CD4-positive, alpha-beta T cell (primary cell): ENCODE measurements around the gene DSP. TPM values are rescaled to one million over a fixed set of nuclear protein-coding genes. Genes with fewer than 3 reads are reported as not detected.

Experiments used
- ATAC-seq: fragments of 200-7000 bp; cut with Tn5 transposase; one replicate; pipeline ENCODE4 v1.10.0; 2022; ENCODE audit warnings: mild to moderate bottlenecking; ENCODE audit not compliant: poor library complexity
- CTCF ChIA-PET: fragments of 350-600 bp; sonication (Branson Sonifier 250); formaldehyde crosslinking; loops from one replicate; lab custom pipeline; 2021; ENCODE audit warnings: antibody characterized with exemption, inconsistent platforms; lab: Charles Lee
- POLR2A ChIA-PET: fragments of 350-600 bp; sonication (Branson Sonifier 250); formaldehyde crosslinking; loops from one replicate; lab custom pipeline; 2021; ENCODE audit warnings: antibody characterized with exemption, inconsistent platforms; lab: Charles Lee
- DNase-seq, 14 experiments: peaks; one replicate each; pipeline ENCODE4 v3.0.0-alpha.2; 2013 to 2020; ENCODE audit warnings: mixed read lengths in 2 of 14
- H3K27ac ChIP-seq, 2 donors: one replicate each; pipeline versions ENCODE4 v1.5.1 to v1.7.0; 2013; ENCODE audit warnings: low read length in 2 of 2, low read depth in 1 of 2, mild to moderate bottlenecking in 1 of 2
- H3K27me3 ChIP-seq, 2 experiments: 1 replicate in 1 of 2; 2 replicates in 1 of 2; pipeline versions ENCODE4 v1.6.1 to v1.7.0; 2013; ENCODE audit warnings: low read length in 2 of 2, control low read depth in 1 of 2, mild to moderate bottlenecking in 1 of 2, moderate library complexity in 1 of 2; ENCODE audit not compliant: insufficient read depth in 2 of 2, control insufficient read depth in 1 of 2
- H3K36me3 ChIP-seq: one replicate; pipeline ENCODE4 v1.6.1; 2013; ENCODE audit warnings: low read length, control low read depth; ENCODE audit not compliant: insufficient read depth
- H3K4me1 ChIP-seq: one replicate; pipeline ENCODE4 v1.6.1; 2013; ENCODE audit warnings: low read length, control low read depth; ENCODE audit not compliant: insufficient read depth
- H3K4me3 ChIP-seq: one replicate; pipeline ENCODE4 v1.5.1; 2013; ENCODE audit warnings: mild to moderate bottlenecking, low read length, moderate library complexity
- H3K9me3 ChIP-seq, 2 experiments: 1 replicate in 1 of 2; 2 replicates in 1 of 2; pipeline versions ENCODE4 v1.6.1 to v1.7.0; 2013; ENCODE audit warnings: low read length in 2 of 2, mild to moderate bottlenecking in 2 of 2, control low read depth in 1 of 2, moderate library complexity in 1 of 2; ENCODE audit not compliant: control insufficient read depth in 1 of 2, insufficient read depth in 1 of 2
- H3K27ac Mint-ChIP-seq: one replicate; pipeline ENCODE4 v1.8.0; 2020; ENCODE audit warnings: mixed read lengths
- H3K27me3 Mint-ChIP-seq: one replicate; pipeline ENCODE4 v1.8.0; 2021; ENCODE audit warnings: mixed read lengths
- H3K36me3 Mint-ChIP-seq: one replicate; pipeline ENCODE4 v1.8.0; 2021; ENCODE audit warnings: low read depth, mixed read lengths
- H3K4me1 Mint-ChIP-seq: one replicate; pipeline ENCODE4 v1.8.0; 2021; ENCODE audit warnings: low read depth, mixed read lengths
- H3K4me3 Mint-ChIP-seq: one replicate; pipeline ENCODE4 v1.8.0; 2020; ENCODE audit warnings: mild to moderate bottlenecking, mixed read lengths
- H3K9me3 Mint-ChIP-seq: one replicate; pipeline ENCODE4 v1.8.0; 2020; ENCODE audit warnings: mixed read lengths
- CTCF ChIP-seq: fragments of 200-600 bp; IDR thresholded peaks from one replicate; pipeline ENCODE4 v1.8.0; 2022; ENCODE audit warnings: antibody characterized with exemption, mild to moderate bottlenecking
- intact Hi-C, 2 experiments: fragments of 100-400 bp; cut with DNase I in 1 of 2; cut with micrococcal nuclease in 1 of 2; formaldehyde crosslinking; loops; one replicate each; pipeline versions ENCODE4 v1.15.1 to v1.9.0; 2023 to 2025; cut with DNase I, micrococcal nuclease
- total RNA-seq, 174 experiments: library from RNA in 2 of 174; stranded (reverse) in 2 of 174; gene quantifications; one replicate each; pipeline ENCODE4 v1.2.3 and lab custom pipeline; 2021 to 2026

Gene DSP
- total RNA-seq, 2 experiments from 2014 or later: 0.14 TPM; not detected in 1

- CTCF ChIA-PET: no interaction called here
- no peak overlapping the region for H3K27ac Mint-ChIP-seq
- no peaks in the 10 kb centered on the region for H3K9me3 Mint-ChIP-seq
- peaks cover 15% of the 10 kb centered on the region for H3K4me1 Mint-ChIP-seq
- H3K36me3 Mint-ChIP-seq: no peaks in the 10 kb centered on the region
- no peak overlapping the region for H3K4me3 Mint-ChIP-seq
- H3K27ac ChIP-seq: no peak overlapping the region
- H3K27me3 ChIP-seq: peaks cover 43 to 78% of the 10 kb centered on the region in 2 experiments
- peaks cover 18% of the 10 kb centered on the region for H3K4me1 ChIP-seq
- intact Hi-C loops: no loop called here
- H3K4me3 ChIP-seq: no peak overlapping the region
- no peak for ATAC-seq
- peaks cover 66% of the 10 kb centered on the region for H3K27me3 Mint-ChIP-seq
- TF ChIP-seq CTCF: no peak
- peaks cover 0 to 9% of the 10 kb centered on the region in 2 experiments for H3K9me3 ChIP-seq
- POLR2A ChIA-PET: interaction anchor here (1.2 kb wide), 1 partner anchor 13 kb away, joined by 3 read pairs; no protein-coding TSS in a partner anchor
- H3K36me3 ChIP-seq: no peaks in the 10 kb centered on the region
- DNase-seq: no peak
Observed at GRCh38 chr6:7545316-7546019, 4.0 kb downstream of the DSP start.

GRCh38 chr6:7546020-7546369 lies 4.5 kb downstream of the DSP start:
- H3K4me3 ChIP-seq: no peak overlapping the region
- Mint-ChIP-seq H3K4me1 (peaks cover 10% of the 10 kb centered on the region), H3K4me3 (no peak overlapping the region), H3K9me3 (no peaks in the 10 kb centered on the region), H3K27ac (no peak overlapping the region), H3K27me3 (peaks cover 63% of the 10 kb centered on the region), H3K36me3 (no peaks in the 10 kb centered on the region)
- no peaks in the 10 kb centered on the region for H3K36me3 ChIP-seq
- CTCF ChIA-PET: interaction anchor here (0.6 kb wide), 1 partner anchor 1930 kb away, joined by 3 read pairs; no protein-coding TSS in a partner anchor
- peaks cover 38 to 76% of the 10 kb centered on the region in 2 experiments for H3K27me3 ChIP-seq
- H3K9me3 ChIP-seq: peaks cover 0 to 9% of the 10 kb centered on the region in 2 experiments
- no peak overlapping the region for H3K27ac ChIP-seq
- ATAC-seq: no peak
- peaks cover 17% of the 10 kb centered on the region for H3K4me1 ChIP-seq
- no peak for DNase-seq
- POLR2A ChIA-PET: interaction anchor here (1.2 kb wide), 1 partner anchor 13 kb away, joined by 3 read pairs; no protein-coding TSS in a partner anchor
- intact Hi-C loops: no loop called here
- TF ChIP-seq CTCF: no peak

GRCh38 chr6:7546383-7546782 lies 4.9 kb downstream of the DSP start:
- TF ChIP-seq CTCF: no peak
- Histone ChIP-seq H3K4me1 (peaks cover 14% of the 10 kb centered on the region), H3K9me3 (peaks cover 0 to 9% of the 10 kb centered on the region in 2 experiments), H3K4me3 (no peak overlapping the region), H3K36me3 (no peaks in the 10 kb centered on the region), H3K27me3 (peaks cover 36 to 73% of the 10 kb centered on the region in 2 experiments), H3K27ac (no peak overlapping the region)
- H3K9me3 Mint-ChIP-seq: no peaks in the 10 kb centered on the region
- DNase-seq (no peak), ATAC-seq (no peak)
- H3K4me1 Mint-ChIP-seq: peaks cover 9% of the 10 kb centered on the region
- intact Hi-C loops: no loop called here
- H3K27me3 Mint-ChIP-seq: peaks cover 64% of the 10 kb centered on the region
- H3K27ac Mint-ChIP-seq: no peak overlapping the region
- CTCF ChIA-PET: interaction anchor here (0.6 kb wide), 1 partner anchor 1930 kb away, joined by 3 read pairs; no protein-coding TSS in a partner anchor
- H3K36me3 Mint-ChIP-seq: no peaks in the 10 kb centered on the region
- POLR2A ChIA-PET: interaction anchor here (1.2 kb wide), 1 partner anchor 13 kb away, joined by 3 read pairs; no protein-coding TSS in a partner anchor
- no peak overlapping the region for H3K4me3 Mint-ChIP-seq
